Sigmoid colon (tissue), 3 donors: ENCODE results near the gene SLC29A4.

Experiments
- POLR2A ChIP-seq, 2 donors: fragments of 450-650 bp; IDR thresholded peaks; one replicate each; pipeline ENCODE4 v1.6.1; 2016; ENCODE audit warnings: antibody characterized with exemption in 2 of 2, mild to moderate bottlenecking in 2 of 2, moderate library complexity in 2 of 2
- TF ChIP-seq, protein P1 (sequence below), 4 experiments: fragments of 450-650 bp in 3 of 4; fragments of 200-600 bp in 1 of 4; IDR thresholded peaks; one replicate each; pipeline ENCODE4 v1.5.1; 2016 to 2019; ENCODE audit warnings: antibody characterized with exemption in 4 of 4, mild to moderate bottlenecking in 3 of 4, moderate library complexity in 2 of 4

DNA sequence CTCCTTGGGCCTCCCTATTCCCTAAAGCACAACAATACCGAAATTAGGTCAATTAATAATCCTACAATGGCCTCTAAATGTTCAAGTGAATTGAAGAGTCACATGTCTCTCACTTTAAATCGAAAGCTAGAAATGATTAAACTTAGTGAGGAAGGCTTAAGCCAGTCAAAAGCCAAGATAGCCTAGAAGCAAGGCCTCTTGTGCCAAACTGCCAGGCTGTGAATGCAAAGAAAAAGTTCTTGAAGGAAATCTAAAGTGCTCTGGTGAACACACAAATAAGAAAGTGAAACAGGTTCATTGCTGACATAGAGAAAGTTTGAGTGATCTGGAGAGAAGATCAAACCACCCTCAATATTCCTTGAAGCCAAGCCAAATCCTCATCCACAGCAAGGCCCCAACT is 57.2 kb downstream of the SLC29A4 start:
- TF ChIP-seq, protein P1, sequence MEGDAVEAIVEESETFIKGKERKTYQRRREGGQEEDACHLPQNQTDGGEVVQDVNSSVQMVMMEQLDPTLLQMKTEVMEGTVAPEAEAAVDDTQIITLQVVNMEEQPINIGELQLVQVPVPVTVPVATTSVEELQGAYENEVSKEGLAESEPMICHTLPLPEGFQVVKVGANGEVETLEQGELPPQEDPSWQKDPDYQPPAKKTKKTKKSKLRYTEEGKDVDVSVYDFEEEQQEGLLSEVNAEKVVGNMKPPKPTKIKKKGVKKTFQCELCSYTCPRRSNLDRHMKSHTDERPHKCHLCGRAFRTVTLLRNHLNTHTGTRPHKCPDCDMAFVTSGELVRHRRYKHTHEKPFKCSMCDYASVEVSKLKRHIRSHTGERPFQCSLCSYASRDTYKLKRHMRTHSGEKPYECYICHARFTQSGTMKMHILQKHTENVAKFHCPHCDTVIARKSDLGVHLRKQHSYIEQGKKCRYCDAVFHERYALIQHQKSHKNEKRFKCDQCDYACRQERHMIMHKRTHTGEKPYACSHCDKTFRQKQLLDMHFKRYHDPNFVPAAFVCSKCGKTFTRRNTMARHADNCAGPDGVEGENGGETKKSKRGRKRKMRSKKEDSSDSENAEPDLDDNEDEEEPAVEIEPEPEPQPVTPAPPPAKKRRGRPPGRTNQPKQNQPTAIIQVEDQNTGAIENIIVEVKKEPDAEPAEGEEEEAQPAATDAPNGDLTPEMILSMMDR (IDR thresholded peaks at IDR 0.05) = no peak
- TF ChIP-seq POLR2A (IDR thresholded peaks at IDR 0.05) = no peak
